CD4-positive, CD25-positive, alpha-beta regulatory T cell (primary cell): Measurements from ENCODE around the gene NET1. TPM values are rescaled to one million over a fixed set of nuclear protein-coding genes. Genes with fewer than 3 reads are reported as not detected.

Experiments used
- ATAC-seq, 2 donors: fragments of 150-1000 bp; cut with Tn5 transposase; one replicate each; pipeline ENCODE4 v1.10.0; 2021; ENCODE audit warnings: low read depth in 2 of 2, moderate number of reproducible peaks in 2 of 2, moderate library complexity in 1 of 2
- DNase-seq, 3 donors: peaks; one replicate each; pipeline versions ENCODE4 v3.0.0 to v3.0.0-alpha.2; 2012 to 2022; ENCODE audit warnings: mixed read lengths in 1 of 3
- H3K27ac ChIP-seq: one replicate; pipeline ENCODE4 v1.7.0; 2013; ENCODE audit warnings: mild to moderate bottlenecking, low read length; ENCODE audit not compliant: insufficient read depth, poor library complexity, severe bottlenecking
- H3K27me3 ChIP-seq: one replicate; pipeline ENCODE4 v1.7.0; 2013; ENCODE audit warnings: low read length; ENCODE audit not compliant: control insufficient read depth, insufficient read depth
- H3K36me3 ChIP-seq: one replicate; pipeline ENCODE4 v1.7.0; 2013; ENCODE audit warnings: mild to moderate bottlenecking, low read length, moderate library complexity; ENCODE audit not compliant: control insufficient read depth, insufficient read depth
- H3K4me1 ChIP-seq: 2 replicates; pipeline ENCODE4 v1.7.0; 2013; ENCODE audit warnings: mild to moderate bottlenecking, low read length; ENCODE audit not compliant: insufficient read depth, control insufficient read depth, poor library complexity, severe bottlenecking
- H3K4me3 ChIP-seq: one replicate; pipeline ENCODE4 v1.7.0; 2013; ENCODE audit warnings: low read depth, mild to moderate bottlenecking, low read length, moderate library complexity
- H3K9me3 ChIP-seq, 2 experiments: 1 replicate in 1 of 2; 2 replicates in 1 of 2; pipeline ENCODE4 v1.7.0; 2013; ENCODE audit warnings: low read length in 2 of 2, mild to moderate bottlenecking in 1 of 2, moderate library complexity in 1 of 2; ENCODE audit not compliant: control insufficient read depth in 2 of 2
- H3K27ac Mint-ChIP-seq, 3 donors: one replicate each; pipeline ENCODE4 v1.8.0; 2020 to 2022; ENCODE audit warnings: mild to moderate bottlenecking in 3 of 3, mixed read lengths in 3 of 3, moderate library complexity in 2 of 3
- H3K27me3 Mint-ChIP-seq: one replicate; pipeline ENCODE4 v1.8.0; 2022; ENCODE audit warnings: mild to moderate bottlenecking, mixed read lengths
- H3K36me3 Mint-ChIP-seq: one replicate; pipeline ENCODE4 v1.8.0; 2020; ENCODE audit warnings: mixed read lengths
- H3K4me1 Mint-ChIP-seq, 4 donors: one replicate each; pipeline ENCODE4 v1.8.0; 2020 to 2022; ENCODE audit warnings: mixed read lengths in 4 of 4, mild to moderate bottlenecking in 1 of 4
- H3K4me3 Mint-ChIP-seq, 4 donors: one replicate each; pipeline ENCODE4 v1.8.0; 2020 to 2022; ENCODE audit warnings: mild to moderate bottlenecking in 4 of 4, mixed read lengths in 4 of 4, moderate library complexity in 3 of 4
- H3K9me3 Mint-ChIP-seq, 7 donors: one replicate each; pipeline ENCODE4 v1.8.0; 2020 to 2022; ENCODE audit warnings: mixed read lengths in 7 of 7, mild to moderate bottlenecking in 3 of 7, moderate library complexity in 2 of 7
- polyA plus RNA-seq, 4 donors: library from polyadenylated mRNA; unstranded; fragments of 300-500 nt; fragmentation: Illumina TruSeq; gene quantifications; one replicate each; pipeline ENCODE4 v1.2.3, GENCODE V29; 2021
- total RNA-seq: library from RNA; stranded (reverse); gene quantifications from one replicate; pipeline ENCODE4 v1.2.3, GENCODE V29; 2022

NET1 gene
- total and polyA plus RNA-seq, 5 donors from 2014 or later: 11.3 to 27.7 (median 14.9) TPM

DNA sequence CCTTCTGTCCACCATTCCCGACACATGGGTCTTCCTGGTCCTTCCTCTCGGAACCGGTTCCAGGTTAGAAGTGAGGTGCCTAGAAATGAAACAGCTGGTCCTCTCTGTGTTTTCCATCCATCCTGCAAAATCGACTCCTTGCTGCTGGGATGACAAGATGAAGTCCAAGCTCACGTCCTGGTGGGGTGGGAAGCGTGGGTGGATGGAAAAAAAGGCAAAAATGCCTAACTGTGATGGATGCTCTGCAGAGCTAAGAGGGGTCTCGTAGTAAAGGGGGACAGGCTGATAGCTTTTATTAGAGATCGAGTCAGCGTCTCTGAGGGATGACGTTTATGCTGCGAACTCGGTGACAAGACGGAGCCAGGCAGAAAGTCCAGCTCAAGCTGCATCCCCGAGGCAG lies 72.9 kb downstream of the NET1 start:
- no peak overlapping the region for H3K4me3 ChIP-seq
- no peaks in the 10 kb centered on the region for H3K36me3 Mint-ChIP-seq
- H3K27me3 Mint-ChIP-seq: no peaks in the 10 kb centered on the region
- H3K36me3 ChIP-seq: no peaks in the 10 kb centered on the region
- DNase-seq (no peak), ATAC-seq (no peak)
- H3K9me3 Mint-ChIP-seq: no peaks in the 10 kb centered on the region
- H3K4me1 ChIP-seq: no peaks in the 10 kb centered on the region
- no peaks in the 10 kb centered on the region for H3K9me3 ChIP-seq
- H3K4me1 Mint-ChIP-seq: no peaks in the 10 kb centered on the region
- H3K27me3 ChIP-seq: no peaks in the 10 kb centered on the region
- no peak overlapping the region for H3K27ac ChIP-seq
- H3K27ac Mint-ChIP-seq: no peak overlapping the region
- H3K4me3 Mint-ChIP-seq: no peak overlapping the region

DNA sequence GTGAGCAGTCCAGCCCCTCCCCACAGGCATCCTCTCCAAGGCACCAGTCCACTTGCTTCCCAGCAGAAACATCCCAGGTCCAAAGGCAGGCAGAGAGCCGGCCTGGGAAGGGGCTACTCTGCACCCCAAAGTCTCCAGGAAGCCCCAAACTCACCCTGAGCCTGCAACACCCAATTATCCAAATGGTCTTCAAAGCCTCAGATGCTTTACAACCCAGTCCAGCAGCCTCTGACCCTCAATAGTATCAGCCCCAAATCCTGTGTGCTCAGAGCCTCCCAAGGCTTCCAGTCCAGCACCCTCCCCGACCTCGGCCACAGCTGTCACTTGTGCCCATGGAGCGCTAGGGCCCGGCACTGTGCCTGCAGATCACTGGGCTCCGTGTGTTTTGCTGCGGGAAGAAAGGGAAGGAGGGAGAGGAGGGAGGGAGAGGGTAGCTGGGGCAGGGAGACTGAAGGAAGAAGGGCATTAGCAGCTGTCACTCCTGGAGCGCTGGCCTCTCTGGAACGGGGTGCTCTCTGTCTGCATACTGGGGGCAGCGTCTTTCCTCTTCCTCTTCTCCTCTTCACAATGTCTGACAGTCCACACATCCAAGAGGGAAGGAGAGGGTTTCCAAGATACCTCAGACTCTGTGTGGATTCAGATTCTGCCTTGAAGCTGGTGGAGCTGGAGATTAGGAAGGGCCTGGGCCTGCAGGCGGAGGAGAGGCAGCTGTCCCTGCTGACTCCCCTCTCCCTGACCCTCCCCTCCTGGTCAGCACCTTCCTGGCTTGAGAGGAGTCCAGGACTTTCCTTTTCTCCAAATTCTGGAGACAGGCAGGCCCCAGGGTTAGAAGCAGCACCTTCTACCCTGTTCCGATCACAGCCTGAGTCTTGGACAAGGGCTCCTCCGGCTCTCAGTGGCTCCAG lies 73.8 kb downstream of the NET1 start:
- no peak for ATAC-seq
- Mint-ChIP-seq H3K27me3 (no peaks in the 10 kb centered on the region), H3K27ac (no peak overlapping the region), H3K9me3 (no peaks in the 10 kb centered on the region), H3K36me3 (no peaks in the 10 kb centered on the region), H3K4me3 (no peak overlapping the region), H3K4me1 (peaks cover 0 to 3% (median 0%) of the 10 kb centered on the region in 4 donors)
- Histone ChIP-seq H3K27ac (no peak overlapping the region), H3K9me3 (no peaks in the 10 kb centered on the region), H3K4me1 (no peaks in the 10 kb centered on the region), H3K27me3 (no peaks in the 10 kb centered on the region), H3K4me3 (no peak overlapping the region), H3K36me3 (no peaks in the 10 kb centered on the region)
- DNase-seq: no peak

DNA sequence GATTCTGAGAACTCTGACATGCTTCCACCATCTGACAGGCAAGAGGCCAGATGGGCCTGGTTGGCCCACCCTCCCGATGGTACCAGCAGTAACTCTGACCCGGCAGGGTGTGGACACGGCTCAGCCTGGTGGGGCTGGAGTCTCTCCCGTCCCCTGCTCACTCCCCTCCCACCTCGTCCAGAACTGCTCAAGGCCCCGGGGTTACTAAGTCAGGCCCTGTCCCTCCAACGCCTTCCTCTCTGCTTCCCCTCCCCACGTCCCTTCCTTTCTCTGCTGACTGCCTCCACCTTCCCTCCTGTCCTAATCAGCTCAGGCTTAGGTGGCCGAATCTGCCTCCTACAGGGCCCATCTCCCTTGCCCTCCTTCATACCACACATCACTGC lies 74.5 kb downstream of the NET1 start:
- no peaks in the 10 kb centered on the region for H3K36me3 Mint-ChIP-seq
- no peak for DNase-seq

DNA sequence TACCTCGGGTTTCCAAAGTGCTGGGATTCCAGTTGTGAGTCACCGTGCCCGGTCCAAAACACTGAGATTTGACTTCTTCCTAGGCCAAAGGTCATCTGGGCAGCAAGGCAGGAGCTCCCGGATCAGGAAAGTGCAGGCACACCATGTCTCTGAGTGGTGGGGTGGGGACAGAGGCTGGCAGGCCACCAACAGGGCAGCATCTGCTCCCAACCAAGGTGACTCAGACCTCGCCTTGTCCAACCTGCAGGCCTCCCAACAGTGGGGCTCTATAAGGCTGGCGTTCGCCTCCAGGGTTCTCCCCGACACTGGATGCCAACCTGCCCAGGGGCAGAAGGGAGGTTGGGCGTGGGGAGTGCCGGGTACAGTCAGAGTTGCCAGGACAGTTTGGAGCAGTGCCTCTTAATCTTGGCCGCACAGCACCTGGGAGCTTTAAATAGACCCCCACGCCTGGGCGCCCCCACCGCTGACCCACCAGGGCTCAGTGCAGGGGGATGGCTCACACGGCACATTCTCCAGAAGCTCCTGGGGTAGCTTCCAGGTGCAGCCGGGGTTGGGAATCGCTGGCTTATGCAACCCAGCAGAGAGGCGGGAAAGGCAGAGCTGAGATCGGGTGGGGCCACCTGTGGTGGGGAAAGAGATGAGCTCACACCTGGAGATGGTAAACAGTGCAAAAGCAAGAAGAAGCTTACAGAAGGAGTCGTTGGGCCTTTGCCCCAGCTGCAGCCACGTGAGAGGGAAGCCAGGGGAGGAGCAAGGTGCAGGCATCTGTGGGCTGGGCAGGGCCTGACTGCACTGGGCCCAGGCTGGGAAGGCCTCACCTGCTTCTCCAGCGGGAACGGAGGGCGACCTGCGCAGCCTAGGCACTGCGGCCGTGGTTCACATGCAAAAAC lies 76.2 kb downstream of the NET1 start:
- no peaks in the 10 kb centered on the region for H3K27me3 Mint-ChIP-seq
- DNase-seq: no peak

More for the DNA sequence above, 74.5 kb downstream of the NET1 start:
- no peak for ATAC-seq
- Histone ChIP-seq H3K36me3 (no peaks in the 10 kb centered on the region), H3K4me1 (no peaks in the 10 kb centered on the region), H3K27ac (no peak overlapping the region), H3K9me3 (no peaks in the 10 kb centered on the region), H3K27me3 (no peaks in the 10 kb centered on the region), H3K4me3 (no peak overlapping the region)
- H3K9me3 Mint-ChIP-seq: no peaks in the 10 kb centered on the region
- H3K27me3 Mint-ChIP-seq: no peaks in the 10 kb centered on the region
- peak overlapping the region in 1 of 3 donors; percentile 18 for H3K27ac Mint-ChIP-seq
- H3K4me1 Mint-ChIP-seq: peaks cover 0 to 3% (median 0%) of the 10 kb centered on the region in 4 donors
- H3K4me3 Mint-ChIP-seq: no peak overlapping the region

DNA sequence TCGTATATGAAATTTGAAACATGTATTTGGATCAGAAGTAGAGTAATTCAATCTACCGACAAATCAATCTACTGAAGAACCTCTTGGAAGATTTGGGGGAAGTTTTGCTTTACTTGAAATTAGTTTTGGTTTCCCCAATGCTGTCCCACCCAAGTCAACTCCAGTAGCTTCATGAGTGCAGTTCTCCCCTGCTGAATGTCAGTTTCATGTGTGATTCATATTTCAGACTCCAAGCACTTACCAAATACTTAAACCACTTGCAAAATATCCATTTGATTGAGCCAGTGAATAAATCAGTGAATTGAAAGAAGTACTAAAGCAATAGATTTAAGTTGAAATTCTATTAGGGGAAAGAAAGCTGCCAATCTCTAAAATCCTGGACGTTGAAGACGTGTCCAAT lies 77.7 kb downstream of the NET1 start:
- Histone ChIP-seq H3K27me3 (no peaks in the 10 kb centered on the region), H3K27ac (no peak overlapping the region), H3K4me1 (no peaks in the 10 kb centered on the region), H3K9me3 (no peaks in the 10 kb centered on the region), H3K36me3 (no peaks in the 10 kb centered on the region), H3K4me3 (no peak overlapping the region)
- ATAC-seq (no peak), DNase-seq (no peak)
- no peak overlapping the region for H3K27ac Mint-ChIP-seq
- H3K36me3 Mint-ChIP-seq: no peaks in the 10 kb centered on the region
- H3K4me1 Mint-ChIP-seq: peaks cover 0 to 3% (median 0%) of the 10 kb centered on the region in 4 donors
- H3K4me3 Mint-ChIP-seq: no peak overlapping the region
- H3K9me3 Mint-ChIP-seq: peaks cover 0 to 4% (median 0%) of the 10 kb centered on the region in 7 donors
- H3K27me3 Mint-ChIP-seq: no peaks in the 10 kb centered on the region

More for the DNA sequence above, 76.2 kb downstream of the NET1 start:
- Histone ChIP-seq H3K9me3 (no peaks in the 10 kb centered on the region), H3K27me3 (no peaks in the 10 kb centered on the region), H3K4me3 (no peak overlapping the region), H3K27ac (no peak overlapping the region), H3K4me1 (no peaks in the 10 kb centered on the region), H3K36me3 (no peaks in the 10 kb centered on the region)
- Mint-ChIP-seq H3K4me3 (no peak overlapping the region), H3K9me3 (peaks cover 0 to 4% (median 0%) of the 10 kb centered on the region in 7 donors), H3K4me1 (peaks cover 0 to 3% (median 0%) of the 10 kb centered on the region in 4 donors), H3K36me3 (no peaks in the 10 kb centered on the region), H3K27ac (no peak overlapping the region)
- no peak for ATAC-seq

DNA sequence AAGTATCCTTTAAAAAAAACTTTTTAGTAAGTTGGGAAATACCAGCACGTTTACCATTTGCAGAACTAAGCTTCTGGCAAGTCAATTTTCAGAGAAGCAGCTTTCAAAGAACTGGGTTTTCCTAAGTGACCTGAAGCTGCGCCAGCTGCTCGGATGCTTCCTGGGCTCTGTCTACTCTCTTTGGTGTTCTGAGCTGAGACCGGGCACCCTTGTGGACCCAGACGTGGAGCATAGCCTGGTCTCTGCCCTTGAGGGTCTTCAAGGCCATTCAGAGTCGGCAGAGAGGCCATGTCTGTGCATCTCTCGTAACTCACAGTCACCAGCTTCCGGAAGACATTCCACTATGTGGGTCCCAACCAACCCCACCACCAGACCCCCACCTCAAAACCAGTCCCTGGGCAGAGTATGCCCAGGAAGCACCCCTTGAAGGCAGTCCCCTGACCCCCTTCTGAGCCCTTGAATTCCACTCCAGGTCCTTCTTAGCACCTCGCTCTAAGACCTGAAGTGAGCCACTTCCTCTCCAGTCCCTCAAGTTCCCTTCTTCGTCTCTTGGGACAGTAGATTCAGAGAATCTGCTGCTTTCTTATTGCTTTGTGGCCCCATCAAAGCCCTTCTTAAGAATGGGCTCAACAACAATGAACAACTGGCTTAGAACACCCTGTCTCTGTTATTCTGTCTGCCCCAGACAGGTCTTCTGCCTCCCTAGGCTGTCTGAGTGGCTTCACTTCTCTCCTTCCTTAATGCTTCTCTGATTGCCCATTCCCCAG lies 78.5 kb downstream of the NET1 start:
- H3K4me3 ChIP-seq: no peak overlapping the region
- H3K4me1 Mint-ChIP-seq: peaks cover 0 to 3% (median 0%) of the 10 kb centered on the region in 4 donors
- H3K27ac Mint-ChIP-seq: peak overlapping the region in 2 of 3 donors; percentile 21 to 44
- H3K36me3 Mint-ChIP-seq: no peaks in the 10 kb centered on the region
- no peaks in the 10 kb centered on the region for H3K27me3 Mint-ChIP-seq
- H3K9me3 ChIP-seq: no peaks in the 10 kb centered on the region
- no peaks in the 10 kb centered on the region for H3K27me3 ChIP-seq
- no peak overlapping the region for H3K4me3 Mint-ChIP-seq
- peak in 1 of 3 donors; percentile 5 for DNase-seq
- no peak overlapping the region for H3K27ac ChIP-seq
- H3K9me3 Mint-ChIP-seq: peaks cover 0 to 4% (median 0%) of the 10 kb centered on the region in 7 donors
- ATAC-seq: no peak
- no peaks in the 10 kb centered on the region for H3K36me3 ChIP-seq
- no peaks in the 10 kb centered on the region for H3K4me1 ChIP-seq

DNA sequence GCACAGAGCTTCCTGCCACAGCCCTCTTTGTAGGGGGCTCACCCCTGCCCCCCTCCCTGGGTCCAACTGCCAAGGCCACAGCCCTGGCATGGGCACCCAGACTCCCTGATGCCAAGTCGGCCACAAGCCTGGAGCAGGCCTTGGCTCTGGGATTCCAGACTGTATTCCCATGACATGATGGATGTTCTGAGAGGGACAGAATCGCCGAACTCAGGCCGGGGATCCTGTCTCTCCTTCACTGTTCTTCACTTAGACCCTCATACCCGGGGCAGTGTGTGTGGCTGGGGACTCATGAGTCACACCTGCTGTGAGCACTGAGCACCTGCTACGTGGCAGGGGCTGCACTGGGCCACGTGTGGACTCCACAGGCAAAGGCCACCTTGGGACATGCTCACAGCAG lies 79.1 kb downstream of the NET1 start:
- Mint-ChIP-seq H3K27ac (peak overlapping the region in 2 of 3 donors; percentile 21 to 44), H3K36me3 (no peaks in the 10 kb centered on the region), H3K4me1 (peaks cover 0 to 3% (median 0%) of the 10 kb centered on the region in 4 donors), H3K9me3 (peaks cover 0 to 4% (median 0%) of the 10 kb centered on the region in 7 donors), H3K27me3 (no peaks in the 10 kb centered on the region), H3K4me3 (no peak overlapping the region)
- H3K36me3 ChIP-seq: no peaks in the 10 kb centered on the region
- H3K9me3 ChIP-seq: no peaks in the 10 kb centered on the region
- no peak overlapping the region for H3K27ac ChIP-seq
- no peaks in the 10 kb centered on the region for H3K4me1 ChIP-seq
- ATAC-seq (no peak), DNase-seq (no peak)
- H3K27me3 ChIP-seq: no peaks in the 10 kb centered on the region
- H3K4me3 ChIP-seq: no peak overlapping the region
